ENCODE measurements around the gene RPA3.

The RPA3 gene

GRCh38 chr7:7709291-7709690 lies 9.1 kb downstream of the RPA3 start:
- no peak for TF ChIP-seq CTCF (IDR thresholded peaks at IDR 0.05)
- H3K4me2 ChIP-seq (ENCODE audit: low read length) = no peak overlapping the region
- no peaks in the 10 kb centered on the region for H3K27me3 ChIP-seq (ENCODE audit: control insufficient read depth, insufficient read depth, low read length)
- peaks cover 10% of the 10 kb centered on the region for H3K79me2 ChIP-seq
- H3K9me3 ChIP-seq (ENCODE audit: control insufficient read depth, low read length) = no peaks in the 10 kb centered on the region
- H2AFZ ChIP-seq = no peak overlapping the region
- H3K4me1 ChIP-seq = no peaks in the 10 kb centered on the region
- no peak overlapping the region for H3K9ac ChIP-seq
- H3K27ac ChIP-seq = no peak overlapping the region
- no peak overlapping the region for H3K4me3 ChIP-seq (ENCODE audit: low read depth, low read length)
- H3K36me3 ChIP-seq (ENCODE audit: control insufficient read depth, insufficient read depth, low read length) = no peaks in the 10 kb centered on the region

GRCh38 chr7:7707806-7708205 lies 10.6 kb downstream of the RPA3 start:
- Histone ChIP-seq H3K4me3 (ENCODE audit: low read depth, low read length) (peak overlapping the region; percentile 13), H3K4me2 (ENCODE audit: low read length) (peak overlapping the region; percentile 42), H3K4me1 (no peaks in the 10 kb centered on the region), H3K27me3 (ENCODE audit: control insufficient read depth, insufficient read depth, low read length) (no peaks in the 10 kb centered on the region), H2AFZ (no peak overlapping the region), H3K36me3 (ENCODE audit: control insufficient read depth, insufficient read depth, low read length) (no peaks in the 10 kb centered on the region), H3K9me3 (ENCODE audit: control insufficient read depth, low read length) (no peaks in the 10 kb centered on the region), H3K9ac (no peak overlapping the region), H3K79me2 (peaks cover 18% of the 10 kb centered on the region), H3K27ac (no peak overlapping the region)
- no peak for TF ChIP-seq CTCF (IDR thresholded peaks at IDR 0.05)

GRCh38 chr7:7707246-7707645 lies 11.2 kb downstream of the RPA3 start:
- H2AFZ ChIP-seq = no peak overlapping the region
- H3K27me3 ChIP-seq (ENCODE audit: control insufficient read depth, insufficient read depth, low read length) = no peaks in the 10 kb centered on the region
- no peaks in the 10 kb centered on the region for H3K4me1 ChIP-seq
- peak overlapping the region; percentile 13 for H3K4me3 ChIP-seq (ENCODE audit: low read depth, low read length)
- no peaks in the 10 kb centered on the region for H3K9me3 ChIP-seq (ENCODE audit: control insufficient read depth, low read length)
- H3K79me2 ChIP-seq = peaks cover 18% of the 10 kb centered on the region
- no peak for TF ChIP-seq CTCF (IDR thresholded peaks at IDR 0.05)
- H3K27ac ChIP-seq = no peak overlapping the region
- H3K9ac ChIP-seq = no peak overlapping the region
- H3K4me2 ChIP-seq (ENCODE audit: low read length) = peak overlapping the region; percentile 42
- H3K36me3 ChIP-seq (ENCODE audit: control insufficient read depth, insufficient read depth, low read length) = no peaks in the 10 kb centered on the region

GRCh38 chr7:7706556-7707172 lies 11.7 kb downstream of the RPA3 start:
- no peaks in the 10 kb centered on the region for H3K36me3 ChIP-seq (ENCODE audit: control insufficient read depth, insufficient read depth, low read length)
- peaks cover 2% of the 10 kb centered on the region for H3K4me1 ChIP-seq
- no peak overlapping the region for H3K4me3 ChIP-seq (ENCODE audit: low read depth, low read length)
- peaks cover 18% of the 10 kb centered on the region for H3K79me2 ChIP-seq
- H3K4me2 ChIP-seq (ENCODE audit: low read length) = no peak overlapping the region
- no peak overlapping the region for H3K27ac ChIP-seq
- no peak for TF ChIP-seq CTCF (IDR thresholded peaks at IDR 0.05)
- H3K9ac ChIP-seq = no peak overlapping the region
- no peaks in the 10 kb centered on the region for H3K27me3 ChIP-seq (ENCODE audit: control insufficient read depth, insufficient read depth, low read length)
- H2AFZ ChIP-seq = no peak overlapping the region
- no peaks in the 10 kb centered on the region for H3K9me3 ChIP-seq (ENCODE audit: control insufficient read depth, low read length)

- no peaks in the 10 kb centered on the region for H3K27me3 ChIP-seq (ENCODE audit: control insufficient read depth, insufficient read depth, low read length)
- H3K4me2 ChIP-seq (ENCODE audit: low read length) = no peak overlapping the region
- H3K9ac ChIP-seq = no peak overlapping the region
- H3K4me3 ChIP-seq (ENCODE audit: low read depth, low read length) = no peak overlapping the region
- no peak for TF ChIP-seq CTCF (IDR thresholded peaks at IDR 0.05)
- H3K9me3 ChIP-seq (ENCODE audit: control insufficient read depth, low read length) = no peaks in the 10 kb centered on the region
- H2AFZ ChIP-seq = no peak overlapping the region
- H3K36me3 ChIP-seq (ENCODE audit: control insufficient read depth, insufficient read depth, low read length) = no peaks in the 10 kb centered on the region
- H3K79me2 ChIP-seq = peaks cover 19% of the 10 kb centered on the region
- no peak overlapping the region for H3K27ac ChIP-seq
- peaks cover 6% of the 10 kb centered on the region for H3K4me1 ChIP-seq
These were observed 12.3 kb downstream of the RPA3 start for GRCh38 chr7:7706101-7706511.

All from parathyroid adenoma (tissue), 2 donors.